Body of pancreas (tissue), 4 donors: ENCODE results near the gene BMP15. TPM values are rescaled to one million over a fixed set of nuclear protein-coding genes. Genes with fewer than 3 reads are reported as not detected.

Experiments used
- ATAC-seq: fragments of 150-250 bp; one replicate; pipeline ENCODE4 v1.9.1; 2016
- DNase-seq, 4 donors: peaks; one replicate each; pipeline ENCODE4 v3.0.0-alpha.2; 2019
- H3K27ac ChIP-seq, 4 donors: fragments of 200-600 bp; sonication (generic); 1 replicate in 3 of 4; 2 replicates in 1 of 4; pipeline versions ENCODE4 v1.5.1 to v1.6.1; 2016 to 2019; ENCODE audit warnings: mild to moderate bottlenecking in 1 of 4, mixed read lengths in 1 of 4, moderate library complexity in 1 of 4
- H3K27me3 ChIP-seq, 2 donors: fragments of 200-600 bp; sonication (generic); one replicate each; pipeline ENCODE4 v1.6.0; 2016; ENCODE audit warnings: mild to moderate bottlenecking in 1 of 2
- H3K36me3 ChIP-seq, 2 donors: fragments of 200-600 bp; sonication (generic); replicated peaks in 1 of 2; 2 replicates each; pipeline ENCODE4 v1.5.1; 2016; ENCODE audit warnings: low read depth in 2 of 2; ENCODE audit not compliant: insufficient read depth in 1 of 2
- H3K4me1 ChIP-seq: fragments of 200-600 bp; sonication (generic); one replicate; pipeline ENCODE4 v1.6.0; 2016
- H3K4me3 ChIP-seq, 2 donors: fragments of 200-600 bp; sonication (generic); 1 replicate in 1 of 2; 2 replicates in 1 of 2; pipeline ENCODE4 v1.5.1; 2016 to 2019
- H3K9me3 ChIP-seq, 3 donors: fragments of 200-600 bp; sonication (generic); 1 replicate in 2 of 3; 2 replicates in 1 of 3; pipeline ENCODE4 v1.5.1; 2016
- POLR2A ChIP-seq, 3 donors: fragments of 450-650 bp; IDR thresholded peaks; one replicate each; pipeline ENCODE4 v1.6.1; 2016; ENCODE audit warnings: antibody characterized with exemption in 3 of 3, mild to moderate bottlenecking in 2 of 3
- WGBS, 2 donors: methylation state at CpG; one replicate each; pipeline ENCODE4 v1.1.5; 2017; 5-methylcytosine and 5-hydroxymethylcytosine counted together
- intact Hi-C: fragments of 100-400 bp; cut with DNase I; formaldehyde crosslinking; loops from one replicate; pipeline ENCODE4 v1.15.1; 2023
- total RNA-seq, 2 donors: library from RNA; depleted of rRNA; stranded (reverse); fragments of >200 nt; gene quantifications; one replicate each; pipeline ENCODE4 v1.1.0, GENCODE V29; 2016
- TF ChIP-seq, protein P1 (sequence below), 7 experiments: fragments of 450-650 bp in 4 of 7; fragments of 200-600 bp in 3 of 7; sonication (generic) in 3 of 7; IDR thresholded peaks; one replicate each; pipeline ENCODE4 v1.5.1; 2016 to 2019; ENCODE audit warnings: antibody characterized with exemption in 7 of 7

The BMP15 gene
- total RNA-seq, 2 donors from 2014 or later: not detected

DNA sequence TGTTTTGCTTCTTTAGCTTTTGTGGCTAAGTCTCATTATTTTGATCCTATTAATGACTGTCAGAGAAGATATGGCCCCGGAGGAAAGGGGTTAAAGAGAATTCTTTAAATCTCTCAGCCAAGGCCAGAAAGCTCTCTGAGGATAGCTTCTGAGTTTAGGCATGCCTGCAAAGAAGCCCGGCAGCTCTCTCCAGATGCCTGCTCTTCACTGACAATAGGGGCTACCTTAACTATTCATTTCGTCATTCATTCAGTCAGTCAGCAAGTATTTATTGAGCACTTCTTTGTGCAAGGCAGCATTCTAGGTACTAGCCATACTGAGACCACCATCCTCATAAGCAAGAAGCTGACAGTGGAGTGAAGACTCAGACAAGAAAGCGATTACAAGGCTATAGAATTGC, 34.0 kb upstream of the BMP15 start:
- Histone ChIP-seq H3K9me3 (no peaks in the 10 kb centered on the region), H3K4me3 (no peak overlapping the region), H3K27ac (no peak overlapping the region), H3K36me3 (no peaks in the 10 kb centered on the region), H3K27me3 (no peaks in the 10 kb centered on the region), H3K4me1 (no peaks in the 10 kb centered on the region)
- WGBS, 2 donors: 62 to 73% methylated on average over 2 to 4 of the region's 4 CpGs
- ATAC-seq (no peak), DNase-seq (no peak)
- TF ChIP-seq POLR2A (IDR thresholded peaks at IDR 0.05): no peak
- TF ChIP-seq, protein P1, sequence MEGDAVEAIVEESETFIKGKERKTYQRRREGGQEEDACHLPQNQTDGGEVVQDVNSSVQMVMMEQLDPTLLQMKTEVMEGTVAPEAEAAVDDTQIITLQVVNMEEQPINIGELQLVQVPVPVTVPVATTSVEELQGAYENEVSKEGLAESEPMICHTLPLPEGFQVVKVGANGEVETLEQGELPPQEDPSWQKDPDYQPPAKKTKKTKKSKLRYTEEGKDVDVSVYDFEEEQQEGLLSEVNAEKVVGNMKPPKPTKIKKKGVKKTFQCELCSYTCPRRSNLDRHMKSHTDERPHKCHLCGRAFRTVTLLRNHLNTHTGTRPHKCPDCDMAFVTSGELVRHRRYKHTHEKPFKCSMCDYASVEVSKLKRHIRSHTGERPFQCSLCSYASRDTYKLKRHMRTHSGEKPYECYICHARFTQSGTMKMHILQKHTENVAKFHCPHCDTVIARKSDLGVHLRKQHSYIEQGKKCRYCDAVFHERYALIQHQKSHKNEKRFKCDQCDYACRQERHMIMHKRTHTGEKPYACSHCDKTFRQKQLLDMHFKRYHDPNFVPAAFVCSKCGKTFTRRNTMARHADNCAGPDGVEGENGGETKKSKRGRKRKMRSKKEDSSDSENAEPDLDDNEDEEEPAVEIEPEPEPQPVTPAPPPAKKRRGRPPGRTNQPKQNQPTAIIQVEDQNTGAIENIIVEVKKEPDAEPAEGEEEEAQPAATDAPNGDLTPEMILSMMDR (IDR thresholded peaks at IDR 0.05): no peak
- intact Hi-C loops: no loop called here

DNA sequence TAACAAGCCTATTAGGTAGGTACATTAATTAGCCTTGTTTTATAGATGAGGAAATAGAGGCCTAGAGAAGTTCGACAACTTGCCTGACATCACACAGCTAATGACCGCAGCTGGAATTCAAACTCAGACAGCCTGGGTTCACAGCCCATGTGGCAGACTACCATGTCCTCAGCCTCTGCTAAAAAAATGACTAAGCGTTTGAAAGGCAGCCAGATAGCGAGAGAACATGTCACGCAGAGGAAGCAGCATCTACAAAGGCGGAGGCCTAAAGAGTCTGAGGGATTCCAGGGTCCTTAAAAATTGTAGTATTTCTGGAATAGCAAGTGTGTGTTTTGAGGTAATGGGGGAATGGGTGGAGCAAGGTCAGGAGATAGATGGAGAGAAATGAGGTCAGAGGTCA, 33.2 kb upstream of the BMP15 start:
- DNase-seq (no peak), ATAC-seq (no peak)
- Histone ChIP-seq H3K27me3 (no peaks in the 10 kb centered on the region), H3K36me3 (no peaks in the 10 kb centered on the region), H3K9me3 (no peaks in the 10 kb centered on the region), H3K4me3 (no peak overlapping the region), H3K4me1 (no peaks in the 10 kb centered on the region), H3K27ac (no peak overlapping the region)
- 78 to 90% methylated on average over 6 of the region's 6 CpGs for WGBS, 2 donors
- intact Hi-C loops: no loop called here
- no peak for TF ChIP-seq POLR2A (IDR thresholded peaks at IDR 0.05)
- TF ChIP-seq, protein P1 (IDR thresholded peaks at IDR 0.05): no peak

DNA sequence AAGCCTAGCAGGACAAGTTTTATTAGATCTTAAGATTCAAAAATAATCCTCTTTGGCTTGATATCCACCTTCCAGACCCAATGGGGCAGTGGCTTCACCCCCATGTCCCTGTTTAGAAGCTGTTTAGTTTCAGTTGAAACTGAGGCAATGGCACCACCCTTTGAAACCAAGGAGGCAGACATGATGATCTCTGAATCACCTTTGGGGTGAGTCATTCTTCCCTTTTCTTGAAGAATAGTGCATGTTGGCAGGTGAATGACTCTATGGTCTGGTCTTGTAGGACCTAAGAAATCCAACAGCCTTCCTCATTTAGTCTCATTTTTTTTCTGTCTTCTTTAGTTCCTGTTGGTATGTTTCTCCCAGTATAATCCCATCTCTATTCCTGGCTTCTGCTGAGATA, 29.5 kb upstream of the BMP15 start:
- TF ChIP-seq, protein P1 (IDR thresholded peaks at IDR 0.05): no peak
- TF ChIP-seq POLR2A (IDR thresholded peaks at IDR 0.05): no peak
- H3K4me1 ChIP-seq: no peaks in the 10 kb centered on the region
- H3K27ac ChIP-seq: no peak overlapping the region
- DNase-seq: no peak
- no peaks in the 10 kb centered on the region for H3K9me3 ChIP-seq
- no peak overlapping the region for H3K4me3 ChIP-seq
- intact Hi-C loops: no loop called here
- ATAC-seq: no peak
- H3K27me3 ChIP-seq: no peaks in the 10 kb centered on the region
- H3K36me3 ChIP-seq: no peaks in the 10 kb centered on the region

DNA sequence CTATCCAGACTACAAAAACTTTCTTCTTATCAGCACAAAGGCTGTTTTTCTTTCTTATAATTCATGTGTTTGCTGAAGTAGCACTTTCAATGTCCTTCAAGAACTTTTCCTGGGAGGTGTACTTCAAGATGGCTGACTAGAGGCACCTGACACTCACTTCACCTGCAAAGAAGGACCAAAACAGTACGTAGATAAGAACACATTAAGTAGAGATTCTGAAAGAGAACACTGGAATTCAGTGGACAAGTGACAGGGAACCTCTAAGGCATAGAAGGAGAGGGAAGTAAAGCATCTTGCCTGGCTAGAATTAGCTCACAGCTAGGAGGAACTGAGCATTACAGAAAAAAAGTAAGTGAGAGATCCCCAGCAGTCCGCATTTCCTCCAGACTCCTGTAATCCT, 21.7 kb upstream of the BMP15 start:
- Histone ChIP-seq H3K36me3 (no peaks in the 10 kb centered on the region), H3K4me1 (no peaks in the 10 kb centered on the region), H3K9me3 (no peaks in the 10 kb centered on the region), H3K4me3 (no peak overlapping the region), H3K27ac (no peak overlapping the region), H3K27me3 (no peaks in the 10 kb centered on the region)
- intact Hi-C loops: no loop called here
- no peak for ATAC-seq
- TF ChIP-seq, protein P1 (IDR thresholded peaks at IDR 0.05): no peak
- TF ChIP-seq POLR2A (IDR thresholded peaks at IDR 0.05): no peak
- DNase-seq: no peak
- 70 to 97% methylated on average over 2 of the region's 2 CpGs for WGBS, 2 donors

DNA sequence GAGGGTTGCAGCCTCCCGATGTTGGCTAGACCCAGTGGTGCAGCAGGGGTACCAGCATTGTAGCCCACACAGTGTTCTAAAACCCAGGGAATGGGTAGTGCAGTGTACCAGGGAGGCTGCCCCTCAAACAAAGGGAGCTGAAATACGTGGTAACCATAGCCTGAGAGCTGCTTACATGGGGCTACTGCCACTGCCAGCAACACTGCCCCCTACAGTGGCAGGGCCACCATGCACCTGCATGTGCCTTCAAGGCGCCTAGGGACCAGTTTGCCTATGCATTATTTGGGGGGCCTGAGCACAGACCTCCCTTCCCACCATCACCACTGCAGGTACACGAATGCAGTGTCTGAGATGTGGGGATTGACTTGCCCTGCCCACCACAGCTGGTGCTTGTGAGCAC, 21.0 kb upstream of the BMP15 start:
- H3K9me3 ChIP-seq: no peaks in the 10 kb centered on the region
- WGBS, 2 donors: 54 to 100% methylated on average over 1 to 4 of the region's 4 CpGs
- H3K27ac ChIP-seq: no peak overlapping the region
- H3K27me3 ChIP-seq: no peaks in the 10 kb centered on the region
- intact Hi-C loops: no loop called here
- no peaks in the 10 kb centered on the region for H3K36me3 ChIP-seq
- DNase-seq (no peak), ATAC-seq (no peak)
- TF ChIP-seq POLR2A (IDR thresholded peaks at IDR 0.05): no peak
- TF ChIP-seq, protein P1 (IDR thresholded peaks at IDR 0.05): no peak
- H3K4me1 ChIP-seq: no peaks in the 10 kb centered on the region
- no peak overlapping the region for H3K4me3 ChIP-seq
